NCI-H2196 treated with DMSO at 0.1 percent for 48 hours (cell line): ENCODE results near the gene TBCB.
"Not testable (repeated sequence)": the region's sequence is repeated elsewhere in the genome, so short reads cannot be mapped to it uniquely, and the experiment has no call there.

ENCODE experiments used
- DNase-seq: peaks from one replicate; lab custom pipeline; 2025; ENCODE audit not compliant: unreplicated experiment; lab: John Stamatoyannopoulos, UW

Gene TBCB, protein sequence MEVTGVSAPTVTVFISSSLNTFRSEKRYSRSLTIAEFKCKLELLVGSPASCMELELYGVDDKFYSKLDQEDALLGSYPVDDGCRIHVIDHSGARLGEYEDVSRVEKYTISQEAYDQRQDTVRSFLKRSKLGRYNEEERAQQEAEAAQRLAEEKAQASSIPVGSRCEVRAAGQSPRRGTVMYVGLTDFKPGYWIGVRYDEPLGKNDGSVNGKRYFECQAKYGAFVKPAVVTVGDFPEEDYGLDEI

GRCh38 chr19:36115453-36116343 lies at the start of gene TBCB:
TBCB (plus strand) TSS chr19:36115468; CDS start chr19:36115561, 93 bp downstream.
- DNase-seq, result no peak

- no peak for DNase-seq
Observed at GRCh38 chr19:36067681-36068080, 47.6 kb upstream of the TBCB start.

DNA sequence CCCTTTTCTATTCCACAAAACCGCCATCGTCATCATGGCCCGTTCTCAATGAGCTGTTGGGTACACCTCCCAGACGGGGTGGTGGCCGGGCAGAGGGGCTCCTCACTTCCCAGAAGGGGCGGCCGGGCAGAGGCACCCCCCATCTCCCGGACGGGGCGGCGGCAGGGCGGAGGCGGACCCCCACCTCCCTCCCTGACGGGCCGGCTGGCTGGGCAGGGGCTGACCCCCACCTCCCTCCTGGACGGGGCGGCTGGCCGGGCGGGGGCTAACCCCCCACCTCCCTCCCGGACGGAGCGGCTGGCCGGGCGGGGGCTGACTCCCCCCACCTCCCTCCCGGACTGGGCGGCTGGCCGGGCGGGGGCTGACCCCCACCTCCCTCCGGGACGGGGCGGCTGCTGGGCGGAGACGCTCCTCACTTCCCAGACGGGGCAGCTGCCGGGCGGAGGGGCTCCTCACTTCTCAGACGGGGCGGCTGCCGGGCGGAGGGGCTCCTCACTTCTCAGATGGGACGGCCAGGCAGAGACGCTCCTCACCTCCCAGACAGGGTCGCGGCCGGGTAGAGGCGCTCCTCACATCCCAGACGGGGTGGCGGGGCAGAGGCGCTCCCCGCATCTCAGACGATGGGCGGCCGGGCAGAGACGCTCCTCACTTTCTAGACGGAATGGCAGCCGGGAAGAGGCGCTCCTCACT lies 46.3 kb upstream of the TBCB start:
- not testable (repeated sequence) for DNase-seq

DNA sequence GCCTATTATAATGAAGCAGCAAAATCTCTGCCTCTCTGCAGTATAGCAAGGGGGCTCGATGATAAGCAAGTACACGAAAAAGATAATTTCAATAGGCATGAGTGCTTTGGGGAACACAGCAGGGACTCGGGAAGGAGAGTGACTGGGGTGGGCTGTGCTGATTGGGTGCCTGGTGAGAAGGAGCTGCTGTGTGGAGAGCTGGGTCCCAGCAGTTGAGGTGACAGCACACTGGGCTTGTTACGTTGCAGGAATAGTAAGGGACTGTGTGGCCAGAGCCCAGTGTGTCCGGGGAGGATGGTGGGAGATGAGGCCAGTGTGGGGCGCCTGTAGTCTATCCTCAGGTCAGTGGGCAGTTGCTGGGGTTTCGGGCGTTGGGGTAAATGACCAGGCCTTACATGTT lies 43.2 kb upstream of the TBCB start:
- DNase-seq, result no peak

DNA sequence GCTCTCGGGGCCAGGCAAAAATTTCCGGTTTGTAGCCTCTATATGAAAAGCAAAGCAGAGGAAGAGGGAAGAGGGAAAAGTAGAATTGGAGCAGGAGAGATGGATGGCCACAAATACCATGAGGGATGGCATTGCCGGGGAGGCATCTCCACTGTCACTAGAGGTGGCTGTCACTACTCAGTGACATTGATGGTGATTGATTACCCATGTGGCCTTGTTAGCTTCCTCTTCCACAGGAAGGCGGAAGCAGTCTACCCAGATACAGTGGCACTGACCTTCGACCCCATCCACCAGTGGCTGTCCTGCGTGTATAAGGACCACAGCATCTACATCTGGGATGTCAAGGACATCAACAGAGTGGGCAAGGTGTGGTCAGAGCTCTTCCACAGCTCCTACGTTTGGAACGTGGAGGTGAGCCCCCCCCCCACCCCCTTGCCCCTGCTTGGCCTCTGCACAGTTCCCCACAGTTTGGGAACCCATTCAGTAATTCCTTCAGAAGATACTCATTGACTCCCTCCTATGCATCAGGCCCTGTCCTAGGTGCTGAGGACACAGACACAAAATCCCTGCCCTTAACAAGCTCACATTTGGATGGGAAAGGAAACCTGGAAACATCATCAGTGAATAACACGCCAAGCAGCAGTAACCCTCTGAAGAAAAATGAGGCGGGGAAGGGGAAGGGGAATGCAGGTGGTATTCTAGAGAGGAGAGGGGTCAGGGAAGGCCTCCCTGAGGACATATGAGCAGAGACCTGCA lies 42.0 kb upstream of the TBCB start:
- no peak for DNase-seq

- DNase-seq, result no peak
Observed at GRCh38 chr19:36079389-36079945, 35.8 kb upstream of the TBCB start.

- DNase-seq, result no peak
Observed at GRCh38 chr19:36081385-36081784, 33.9 kb upstream of the TBCB start.

DNA sequence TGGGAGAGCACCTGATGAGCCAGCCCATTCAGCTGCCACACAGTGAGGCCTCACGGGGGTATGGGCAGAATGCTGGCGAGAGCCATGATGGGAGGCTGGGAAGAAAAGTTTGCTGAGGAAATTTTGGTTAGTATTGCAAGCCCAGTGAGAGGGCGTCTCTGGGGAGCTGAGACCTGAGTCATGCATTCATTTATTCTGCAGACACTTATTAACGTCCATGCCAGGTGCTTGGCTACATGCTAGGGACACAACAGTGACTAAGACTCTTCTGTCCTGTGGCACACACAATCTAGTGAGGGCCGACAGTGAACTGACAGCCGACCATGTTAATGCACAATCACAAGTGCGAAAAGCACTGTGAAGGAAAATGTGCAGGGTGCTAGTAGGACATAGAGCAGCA lies 33.4 kb upstream of the TBCB start:
- no peak for DNase-seq

- DNase-seq, result no peak
Observed at GRCh38 chr19:36082916-36083315, 32.4 kb upstream of the TBCB start.

GRCh38 chr19:36084231-36085009 lies 30.8 kb upstream of the TBCB start:
- no peak for DNase-seq

DNA sequence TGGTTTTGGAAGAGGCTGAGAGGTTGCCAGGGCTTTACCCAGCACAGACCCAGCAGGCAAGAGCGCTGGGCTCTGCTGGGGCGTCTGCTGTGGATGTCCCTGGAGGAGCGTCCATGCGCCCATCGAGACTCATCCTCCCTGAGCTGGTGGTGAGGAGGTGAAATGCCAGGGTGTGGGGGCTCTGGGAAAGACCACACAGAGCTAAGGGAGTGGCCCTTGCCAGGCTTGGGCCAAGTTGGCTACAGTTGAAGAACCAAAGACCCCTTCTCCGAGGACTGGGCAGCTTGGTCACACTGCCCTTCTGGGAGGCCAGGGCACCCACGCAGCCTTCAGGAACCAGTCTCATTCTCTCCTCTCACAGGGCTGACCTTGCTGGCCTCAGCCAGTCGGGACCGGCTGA lies 28.9 kb upstream of the TBCB start:
- DNase-seq, result no peak

DNA sequence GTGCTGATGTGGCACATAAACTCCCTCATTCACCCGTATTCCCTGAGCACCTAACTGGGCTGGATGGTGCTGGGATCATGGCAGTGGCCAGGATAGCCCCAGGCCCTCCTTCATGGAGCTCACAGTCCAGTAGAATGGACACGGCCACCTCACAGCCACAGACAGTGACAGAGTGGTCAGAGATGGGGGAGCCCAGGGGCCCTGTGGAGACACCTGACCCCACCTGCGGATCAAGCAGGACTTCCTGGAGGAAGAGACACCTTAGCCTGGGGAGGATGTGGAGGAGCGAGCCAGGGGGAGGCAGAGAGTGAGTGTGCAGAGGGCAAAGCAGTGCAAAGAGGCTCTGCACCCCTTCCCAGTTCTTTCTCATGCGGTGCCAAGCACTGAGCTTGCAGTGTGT lies 25.4 kb upstream of the TBCB start:
- no peak for DNase-seq

GRCh38 chr19:36090910-36091695 lies 24.2 kb upstream of the TBCB start:
- no peak for DNase-seq

DNA sequence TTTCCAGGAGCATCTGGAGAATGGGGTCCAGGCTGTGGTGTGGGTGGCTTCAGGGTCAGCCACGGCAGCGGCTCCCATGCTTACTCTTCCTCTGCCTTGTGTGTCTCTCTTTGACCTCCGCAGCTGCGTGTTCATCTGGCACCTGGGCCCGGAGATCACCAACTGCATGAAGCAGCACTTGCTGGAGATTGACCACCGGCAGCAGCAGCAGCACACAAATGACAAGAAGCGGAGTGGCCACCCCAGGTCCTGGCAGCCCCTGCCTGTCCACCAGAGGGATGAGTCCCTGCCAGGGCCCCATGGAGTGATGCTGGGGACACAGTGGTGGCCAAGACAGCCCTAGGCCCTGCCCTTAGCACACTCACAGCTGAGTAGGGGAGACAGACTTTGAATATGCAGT lies 22.7 kb upstream of the TBCB start:
- DNase-seq, result no peak

GRCh38 chr19:36093146-36093662 lies 22.1 kb upstream of the TBCB start:
- no peak for DNase-seq

- no peak for DNase-seq
Observed at GRCh38 chr19:36093687-36094086, 21.6 kb upstream of the TBCB start.

- DNase-seq, result no peak
Observed at GRCh38 chr19:36097036-36097435, 18.2 kb upstream of the TBCB start.

DNA sequence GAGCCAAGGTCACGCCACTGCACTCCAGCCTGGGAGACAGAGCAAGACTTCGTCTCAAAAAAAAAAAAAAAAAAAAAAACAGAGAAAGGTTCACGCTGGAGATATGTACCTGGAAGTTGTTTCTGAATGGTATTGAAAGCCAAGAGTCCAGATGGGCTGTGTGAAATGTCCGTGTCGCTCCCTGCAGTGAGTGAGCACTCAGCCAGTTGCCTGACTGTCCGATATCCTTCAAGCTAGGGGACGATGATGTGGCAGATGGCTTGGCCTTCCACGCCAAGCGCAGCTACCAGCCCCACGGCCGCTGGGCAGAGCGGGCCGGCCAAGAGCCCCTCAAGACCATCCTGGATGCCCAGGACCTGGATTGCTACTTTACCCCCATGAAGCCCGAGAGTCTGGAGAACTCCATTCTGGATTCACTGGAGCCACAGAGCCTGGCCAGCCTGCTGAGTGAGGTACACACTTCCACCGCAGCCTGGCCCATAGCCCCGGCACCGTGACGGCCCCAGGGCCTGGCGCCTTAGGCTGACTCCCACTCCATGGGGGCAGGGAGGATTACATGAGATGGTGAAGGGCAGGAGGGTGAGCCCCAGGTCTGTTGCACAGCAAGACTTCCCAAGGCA lies 16.0 kb upstream of the TBCB start:
- DNase-seq, result no peak

DNA sequence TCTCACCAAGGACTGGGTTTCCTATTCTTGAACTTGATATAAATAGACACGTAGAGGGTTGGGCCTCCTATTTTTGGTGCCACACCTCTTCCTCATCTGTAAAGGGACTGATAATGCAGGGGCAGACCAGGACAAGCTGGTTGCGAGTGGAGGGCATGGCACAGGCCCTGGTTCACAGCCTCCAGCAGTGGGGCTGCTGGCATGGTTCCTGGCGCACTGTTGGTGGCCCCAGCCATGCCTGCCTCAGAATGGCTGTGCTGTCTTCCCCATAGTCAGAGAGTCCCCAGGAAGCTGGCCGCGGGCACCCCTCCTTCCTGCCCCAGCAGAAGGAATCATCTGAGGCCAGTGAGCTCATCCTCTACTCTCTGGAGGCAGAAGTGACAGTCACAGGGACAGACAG lies 14.8 kb upstream of the TBCB start:
- no peak for DNase-seq
